Neural cell (in vitro differentiated cells): ENCODE results near the gene CMYA5. TPM values are rescaled to one million over a fixed set of nuclear protein-coding genes. Genes with fewer than 3 reads are reported as not detected.

Source experiments
- H2AFZ ChIP-seq: fragments of 200-600, 300-800 bp; sonication (generic), shearing (Covaris generic); 2 replicates; pipeline ENCODE4 v1.6.0; 2014; ENCODE audit warnings: low read depth, mild to moderate bottlenecking, antibody characterized with exemption, low read length, moderate library complexity
- H3F3A ChIP-seq: fragments of 200-600 bp; shearing (Covaris generic); 2 replicates; pipeline ENCODE4 v1.6.1; 2016; ENCODE audit warnings: mild to moderate bottlenecking, moderate library complexity, mixed read lengths, antibody characterized with exemption, low read length; ENCODE audit not compliant: insufficient read depth, poor library complexity, severe bottlenecking
- H3K27ac ChIP-seq: fragments of 200-600, 300-800 bp; sonication (generic), shearing (Covaris generic); 2 replicates; pipeline ENCODE4 v1.5.1; 2014; ENCODE audit warnings: mild to moderate bottlenecking, low read length, moderate library complexity
- H3K27me3 ChIP-seq: fragments of 300-800, 200-600 bp; sonication (generic), shearing (Covaris generic); 2 replicates; pipeline ENCODE4 v1.6.0; 2014; ENCODE audit warnings: mild to moderate bottlenecking, low read depth, low read length, moderate library complexity; ENCODE audit not compliant: insufficient read depth
- H3K36me3 ChIP-seq: fragments of 300-800, 200-600 bp; sonication (generic), shearing (Covaris generic); 2 replicates; pipeline ENCODE4 v1.5.1; 2014; ENCODE audit warnings: mild to moderate bottlenecking, antibody characterized with exemption, low read length, moderate library complexity; ENCODE audit not compliant: insufficient read depth
- H3K4me2 ChIP-seq: fragments of 300-800, 200-600 bp; sonication (generic), shearing (Covaris generic); 2 replicates; pipeline ENCODE4 v1.6.0; 2014; ENCODE audit warnings: mild to moderate bottlenecking, low read length
- H3K4me3 ChIP-seq: fragments of 300-800, 200-600 bp; sonication (generic), shearing (Covaris generic); 2 replicates; pipeline ENCODE4 v1.5.1; 2014; ENCODE audit warnings: mild to moderate bottlenecking, low read length, moderate library complexity
- H3K79me2 ChIP-seq: fragments of 200-600 bp; shearing (Covaris generic); replicated peaks from 2 replicates; pipeline ENCODE4 v1.6.0; 2014; ENCODE audit warnings: mild to moderate bottlenecking, low read length, moderate library complexity; ENCODE audit not compliant: insufficient read depth
- H3K9ac ChIP-seq: fragments of 300-800, 200-600 bp; sonication (generic), shearing (Covaris generic); 2 replicates; pipeline ENCODE4 v1.6.1; 2016; ENCODE audit warnings: mild to moderate bottlenecking, low read length, mixed read lengths
- H3K9me2 ChIP-seq: fragments of 200-600 bp; shearing (Covaris generic); 2 replicates; pipeline ENCODE4 v1.6.1; 2016; ENCODE audit warnings: mild to moderate bottlenecking, low read length, mixed read lengths; ENCODE audit not compliant: insufficient read depth
- H3K9me3 ChIP-seq: fragments of 200-600, 300-800 bp; sonication (generic), shearing (Covaris generic); 2 replicates; pipeline ENCODE4 v1.6.1; 2016; ENCODE audit warnings: mild to moderate bottlenecking, mixed run types, low read length, moderate library complexity, mixed read lengths
- H4K20me1 ChIP-seq: fragments of 200-600 bp; shearing (Covaris generic); 2 replicates; pipeline ENCODE4 v1.6.1; 2016; ENCODE audit warnings: mild to moderate bottlenecking, mixed run types; ENCODE audit not compliant: insufficient read depth
- CTCF ChIP-seq: fragments of 450-650 bp; IDR thresholded peaks from 2 replicates; pipeline ENCODE4 v1.5.1; 2014; ENCODE audit warnings: antibody characterized with exemption, mild to moderate bottlenecking, moderate library complexity; ENCODE audit not compliant: poor library complexity, severe bottlenecking
- EP300 ChIP-seq: fragments of 450-650 bp; conservative IDR thresholded peaks from 2 replicates; pipeline ENCODE4 v1.6.1; 2014; ENCODE audit warnings: antibody characterized with exemption, mild to moderate bottlenecking, moderate library complexity; ENCODE audit not compliant: poor library complexity, severe bottlenecking
- EZH2 ChIP-seq: fragments of 200-600, 300-800 bp; shearing (Covaris generic), sonication (generic); IDR thresholded peaks from 2 replicates; pipeline ENCODE4 v1.6.1; 2014; ENCODE audit warnings: antibody characterized with exemption, low read length, borderline replicate concordance, mild to moderate bottlenecking; ENCODE audit not compliant: insufficient read depth, poor library complexity, severe bottlenecking
- MXI1 ChIP-seq: fragments of 450-650 bp; conservative IDR thresholded peaks from 2 replicates; pipeline ENCODE4 v1.6.1; 2014; ENCODE audit warnings: antibody characterized with exemption, mild to moderate bottlenecking; ENCODE audit not compliant: poor library complexity, severe bottlenecking
- POLR2AphosphoS5 ChIP-seq: IDR thresholded peaks from 2 replicates; pipeline ENCODE4 v1.6.1; 2012
- RAD21 ChIP-seq: fragments of 450-650 bp; conservative IDR thresholded peaks from 2 replicates; pipeline ENCODE4 v1.6.1; 2014; ENCODE audit warnings: antibody characterized with exemption, mild to moderate bottlenecking, moderate library complexity
- REST ChIP-seq: IDR thresholded peaks from 2 replicates; pipeline ENCODE4 v1.6.1; 2012; ENCODE audit warnings: borderline replicate concordance
- SMC3 ChIP-seq: fragments of 450-650 bp; conservative IDR thresholded peaks from 2 replicates; pipeline ENCODE4 v1.6.1; 2014; ENCODE audit warnings: antibody characterized with exemption, mild to moderate bottlenecking, moderate library complexity; ENCODE audit not compliant: poor library complexity
- TAF1 ChIP-seq: IDR thresholded peaks from 2 replicates; pipeline ENCODE4 v1.6.1; 2012; ENCODE audit warnings: low read depth
- polyA minus RNA-seq: library from RNA; depleted of rRNA, polyadenylated mRNA; stranded (reverse); fragments of >200 nt; gene quantifications from 2 replicates; pipeline ENCODE4 v1.2.3, GENCODE V29; 2014
- polyA plus RNA-seq: library from polyadenylated mRNA; depleted of rRNA; stranded (reverse); fragments of >200 nt; gene quantifications from 2 replicates; pipeline ENCODE4 v1.2.3, GENCODE V29; 2014

The CMYA5 gene
- 0.30 and 2.4 TPM in 2 replicates for polyA plus RNA-seq
- polyA minus RNA-seq: 0.46 and 0.49 TPM in 2 replicates

GRCh38 chr5:79689541-79690466 lies at the start of gene CMYA5:
TSS of gene CMYA5 (plus strand) at chr5:79689836. CDS start at chr5:79689908, 72 bp downstream.
- Histone ChIP-seq H4K20me1 (no peaks in the 10 kb centered on the region), H3K9me2 (no peaks in the 10 kb centered on the region), H3K79me2 (no peaks in the 10 kb centered on the region), H3K27ac (no peak within 1 kb of the TSS), H3K36me3 (no peaks in the 10 kb centered on the region), H3K9me3 (no peaks in the 10 kb centered on the region), H3K4me2 (no peak within 1 kb of the TSS), H2AFZ (no peak within 1 kb of the TSS), H3K4me3 (no peak within 1 kb of the TSS), H3K27me3 (peaks cover 6% of the 10 kb centered on the region), H3F3A (no peaks in the 10 kb centered on the region), H3K9ac (no peak within 1 kb of the TSS)
- no peak for TF ChIP-seq RAD21
- TF ChIP-seq SMC3: no peak
- no peak for TF ChIP-seq EP300
- TF ChIP-seq REST: no peak
- TF ChIP-seq TAF1: no peak
- TF ChIP-seq EZH2: no peak
- TF ChIP-seq CTCF: no peak
- no peak for TF ChIP-seq POLR2AphosphoS5
- no peak for TF ChIP-seq MXI1

GRCh38 chr5:79640571-79641055 lies 49.0 kb upstream of the CMYA5 start:
- no peak overlapping the region for H3K4me3 ChIP-seq
- no peaks in the 10 kb centered on the region for H3F3A ChIP-seq
- H3K9me2 ChIP-seq: no peaks in the 10 kb centered on the region
- H3K27ac ChIP-seq: no peak overlapping the region
- H3K27me3 ChIP-seq: no peaks in the 10 kb centered on the region
- TF ChIP-seq POLR2AphosphoS5: no peak
- TF ChIP-seq EZH2: no peak
- H3K9ac ChIP-seq: no peak overlapping the region
- no peak overlapping the region for H2AFZ ChIP-seq
- H3K9me3 ChIP-seq: no peaks in the 10 kb centered on the region
- no peaks in the 10 kb centered on the region for H3K36me3 ChIP-seq
- no peak overlapping the region for H3K4me2 ChIP-seq
- no peaks in the 10 kb centered on the region for H4K20me1 ChIP-seq
- no peaks in the 10 kb centered on the region for H3K79me2 ChIP-seq
